H1 (cell line): ENCODE data around the gene DAPK2.

Source experiments
- BCL11A ChIP-seq, 2 experiments: IDR thresholded peaks; one replicate each; pipeline ENCODE4 v1.6.1; 2011; ENCODE audit warnings: low read depth in 2 of 2, low read length in 2 of 2, mild to moderate bottlenecking in 2 of 2
- EP300 ChIP-seq, 2 experiments: IDR thresholded peaks; 1 replicate in 1 of 2; 2 replicates in 1 of 2; pipeline ENCODE4 v1.6.1; 2011 to 2012; ENCODE audit warnings: low read depth in 2 of 2, low read length in 2 of 2, mild to moderate bottlenecking in 2 of 2, borderline replicate concordance in 1 of 2, inconsistent platforms in 1 of 2, moderate library complexity in 1 of 2
- HDAC6 ChIP-seq: IDR thresholded peaks from one replicate; pipeline ENCODE4 v1.7.1; 2012; ENCODE audit warnings: low read depth, mild to moderate bottlenecking, inconsistent platforms, low read length, moderate library complexity
- JUND ChIP-seq: IDR thresholded peaks from 2 replicates; pipeline ENCODE4 v1.6.1; 2011; ENCODE audit warnings: mild to moderate bottlenecking, improper control_type of control experiment, low read length
- NANOG ChIP-seq: IDR thresholded peaks from 2 replicates; pipeline ENCODE4 v1.6.1; 2011; ENCODE audit warnings: low read length, low read depth, mild to moderate bottlenecking, inconsistent platforms; ENCODE audit not compliant: insufficient read depth, poor library complexity, severe bottlenecking
- POLR2A ChIP-seq, 2 experiments: IDR thresholded peaks; 1 replicate in 1 of 2; 2 replicates in 1 of 2; pipeline ENCODE4 v1.6.1; 2011; ENCODE audit warnings: low read depth in 2 of 2, low read length in 2 of 2, mild to moderate bottlenecking in 2 of 2; ENCODE audit errors: control extremely low read depth in 1 of 2
- RAD21 ChIP-seq, 2 experiments: IDR thresholded peaks in 1 of 2; conservative IDR thresholded peaks in 1 of 2; 2 replicates each; pipeline ENCODE4 v1.6.1; 2011; ENCODE audit warnings: low read depth in 2 of 2, low read length in 2 of 2, improper control_type of control experiment in 1 of 2, inconsistent platforms in 1 of 2, mild to moderate bottlenecking in 1 of 2, moderate library complexity in 1 of 2
- TAF1 ChIP-seq: IDR thresholded peaks from 2 replicates; pipeline ENCODE4 v1.6.1; 2011; ENCODE audit warnings: mild to moderate bottlenecking, low read depth, low read length
- TEAD4 ChIP-seq: IDR thresholded peaks from 2 replicates; pipeline ENCODE4 v1.6.1; 2012; ENCODE audit warnings: low read depth, low read length, inconsistent platforms, mixed read lengths
- YY1 ChIP-seq: IDR thresholded peaks from 2 replicates; pipeline ENCODE4 v1.6.1; 2011; ENCODE audit warnings: low read depth, mild to moderate bottlenecking, low read length
- TF ChIP-seq, protein P1 (sequence below), 3 experiments: IDR thresholded peaks; 1 replicate in 2 of 3; 2 replicates in 1 of 3; pipeline versions ENCODE4 v1.5.1 to v1.6.1; 2011; ENCODE audit warnings: low read length in 3 of 3, mild to moderate bottlenecking in 3 of 3, inconsistent platforms in 2 of 3, low read depth in 1 of 3, moderate library complexity in 1 of 3; ENCODE audit not compliant: insufficient read depth in 1 of 3; ENCODE audit errors: control extremely low read depth in 1 of 3

DNA sequence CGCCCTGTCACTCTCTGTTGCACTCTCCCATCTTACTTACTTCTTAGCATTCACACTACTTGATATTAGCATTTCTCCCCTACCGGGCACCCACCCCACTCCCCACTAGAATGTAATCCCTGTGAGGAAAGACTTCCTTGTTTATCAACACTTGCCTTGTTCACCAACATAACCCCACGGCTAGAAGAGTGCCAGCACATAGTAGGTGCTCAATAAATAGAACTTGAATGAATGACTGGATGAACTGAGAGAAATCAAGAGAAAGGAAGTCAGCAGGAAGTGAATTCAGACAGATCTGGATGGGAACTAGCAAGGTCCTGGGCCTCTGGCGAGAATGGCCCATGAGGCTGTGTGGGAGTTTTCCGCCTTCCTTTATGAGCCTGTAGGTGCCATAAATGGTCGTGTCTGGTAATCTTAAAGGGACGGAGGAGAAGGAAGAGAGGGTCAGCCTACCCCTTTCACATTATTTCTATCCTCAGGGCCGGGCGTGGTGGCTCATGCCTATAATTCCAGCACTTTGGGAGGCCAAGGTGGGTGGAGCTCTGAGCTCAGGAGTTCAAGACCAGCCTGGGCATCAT is 170.1 kb downstream of the DAPK2 start:
- TF ChIP-seq TAF1 (no peak), TEAD4 (no peak), RAD21 (IDR thresholded peaks at IDR 0.05 in 1 of 2, conservative IDR thresholded peaks at IDR 0.05 in 1 of 2; ENCODE audit: low read depth in 2 of 2, low read length in 2 of 2) (no peak), HDAC6 (no peak), JUND (no peak), BCL11A (IDR thresholded peaks at IDR 0.05; ENCODE audit: low read depth in 2 of 2, low read length in 2 of 2) (no peak), YY1 (no peak), EP300 (IDR thresholded peaks at IDR 0.05; ENCODE audit: borderline replicate concordance in 1 of 2, low read depth in 2 of 2, low read length in 2 of 2) (no peak), POLR2A (IDR thresholded peaks at IDR 0.05; ENCODE audit: control extremely low read depth in 1 of 2, low read depth in 2 of 2, low read length in 2 of 2) (no peak), NANOG (no peak)
- TF ChIP-seq, protein P1, sequence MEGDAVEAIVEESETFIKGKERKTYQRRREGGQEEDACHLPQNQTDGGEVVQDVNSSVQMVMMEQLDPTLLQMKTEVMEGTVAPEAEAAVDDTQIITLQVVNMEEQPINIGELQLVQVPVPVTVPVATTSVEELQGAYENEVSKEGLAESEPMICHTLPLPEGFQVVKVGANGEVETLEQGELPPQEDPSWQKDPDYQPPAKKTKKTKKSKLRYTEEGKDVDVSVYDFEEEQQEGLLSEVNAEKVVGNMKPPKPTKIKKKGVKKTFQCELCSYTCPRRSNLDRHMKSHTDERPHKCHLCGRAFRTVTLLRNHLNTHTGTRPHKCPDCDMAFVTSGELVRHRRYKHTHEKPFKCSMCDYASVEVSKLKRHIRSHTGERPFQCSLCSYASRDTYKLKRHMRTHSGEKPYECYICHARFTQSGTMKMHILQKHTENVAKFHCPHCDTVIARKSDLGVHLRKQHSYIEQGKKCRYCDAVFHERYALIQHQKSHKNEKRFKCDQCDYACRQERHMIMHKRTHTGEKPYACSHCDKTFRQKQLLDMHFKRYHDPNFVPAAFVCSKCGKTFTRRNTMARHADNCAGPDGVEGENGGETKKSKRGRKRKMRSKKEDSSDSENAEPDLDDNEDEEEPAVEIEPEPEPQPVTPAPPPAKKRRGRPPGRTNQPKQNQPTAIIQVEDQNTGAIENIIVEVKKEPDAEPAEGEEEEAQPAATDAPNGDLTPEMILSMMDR (IDR thresholded peaks at IDR 0.05; ENCODE audit: control extremely low read depth in 1 of 3, insufficient read depth in 1 of 3, low read depth in 1 of 3, low read length in 3 of 3): no peak
